ENCODE measurements around the gene IL36B.

IL36B gene

GRCh38 chr2:113027691-113028090, 25.0 kb downstream of the IL36B start:
- Histone ChIP-seq H3K36me3 (ENCODE audit: control insufficient read depth, insufficient read depth, low read length) (no peaks in the 10 kb centered on the region), H3K9ac (ENCODE audit: low read length) (no peak overlapping the region), H3K27me3 (ENCODE audit: control insufficient read depth, insufficient read depth, low read length) (peaks cover 26% of the 10 kb centered on the region; the same call in 1 of the 2 replicates), H3K4me3 (ENCODE audit: low read depth, low read length) (no peak overlapping the region), H3K9me3 (ENCODE audit: control insufficient read depth, insufficient read depth, low read depth, low read length) (no peaks in the 10 kb centered on the region), H3K4me1 (ENCODE audit: control insufficient read depth, insufficient read depth, low read length) (no peaks in the 10 kb centered on the region; the same call in 1 of the 2 replicates), H3K27ac (ENCODE audit: low read depth, low read length) (no peak overlapping the region)

- Histone ChIP-seq H3K4me1 (ENCODE audit: control insufficient read depth, insufficient read depth, low read length) (no peaks in the 10 kb centered on the region; the same call in 1 of the 2 replicates), H3K27me3 (ENCODE audit: control insufficient read depth, insufficient read depth, low read length) (peaks cover 29% of the 10 kb centered on the region; the same call in 1 of the 2 replicates), H3K9me3 (ENCODE audit: control insufficient read depth, insufficient read depth, low read depth, low read length) (no peaks in the 10 kb centered on the region), H3K27ac (ENCODE audit: low read depth, low read length) (no peak overlapping the region), H3K9ac (ENCODE audit: low read length) (no peak overlapping the region), H3K4me3 (ENCODE audit: low read depth, low read length) (no peak overlapping the region), H3K36me3 (ENCODE audit: control insufficient read depth, insufficient read depth, low read length) (no peaks in the 10 kb centered on the region)
These were observed 26.9 kb downstream of the IL36B start for GRCh38 chr2:113025737-113026136.

GRCh38 chr2:113024764-113025163, 27.9 kb downstream of the IL36B start:
- Histone ChIP-seq H3K36me3 (ENCODE audit: control insufficient read depth, insufficient read depth, low read length) (no peaks in the 10 kb centered on the region), H3K27ac (ENCODE audit: low read depth, low read length) (no peak overlapping the region), H3K9ac (ENCODE audit: low read length) (no peak overlapping the region), H3K4me3 (ENCODE audit: low read depth, low read length) (no peak overlapping the region), H3K27me3 (ENCODE audit: control insufficient read depth, insufficient read depth, low read length) (peaks cover 29% of the 10 kb centered on the region; the same call in 1 of the 2 replicates), H3K9me3 (ENCODE audit: control insufficient read depth, insufficient read depth, low read depth, low read length) (no peaks in the 10 kb centered on the region), H3K4me1 (ENCODE audit: control insufficient read depth, insufficient read depth, low read length) (no peaks in the 10 kb centered on the region; the same call in 1 of the 2 replicates)

GRCh38 chr2:113021312-113021711, 31.4 kb downstream of the IL36B start:
- H3K36me3 ChIP-seq (ENCODE audit: control insufficient read depth, insufficient read depth, low read length) = no peaks in the 10 kb centered on the region
- no peak overlapping the region for H3K9ac ChIP-seq (ENCODE audit: low read length)
- H3K9me3 ChIP-seq (ENCODE audit: control insufficient read depth, insufficient read depth, low read depth, low read length) = 0 out of 2 replicates have a peak, but pooled peaks cover 6% of the 10 kb centered on the region
- no peaks in the 10 kb centered on the region for H3K4me1 ChIP-seq (ENCODE audit: control insufficient read depth, insufficient read depth, low read length)
- H3K4me3 ChIP-seq (ENCODE audit: low read depth, low read length) = no peak overlapping the region
- no peak overlapping the region for H3K27ac ChIP-seq (ENCODE audit: low read depth, low read length)
- H3K27me3 ChIP-seq (ENCODE audit: control insufficient read depth, insufficient read depth, low read length) = peaks cover 35% of the 10 kb centered on the region; the same call in 1 of the 2 replicates

- Histone ChIP-seq H3K4me3 (ENCODE audit: low read depth, low read length) (no peak overlapping the region), H3K36me3 (ENCODE audit: control insufficient read depth, insufficient read depth, low read length) (no peaks in the 10 kb centered on the region), H3K27ac (ENCODE audit: low read depth, low read length) (no peak overlapping the region), H3K4me1 (ENCODE audit: control insufficient read depth, insufficient read depth, low read length) (no peaks in the 10 kb centered on the region), H3K27me3 (ENCODE audit: control insufficient read depth, insufficient read depth, low read length) (peaks cover 33% of the 10 kb centered on the region; the same call in 1 of the 2 replicates), H3K9ac (ENCODE audit: low read length) (no peak overlapping the region), H3K9me3 (ENCODE audit: control insufficient read depth, insufficient read depth, low read depth, low read length) (0 out of 2 replicates have a peak, but pooled peaks cover 6% of the 10 kb centered on the region)
These were observed 34.2 kb downstream of the IL36B start for GRCh38 chr2:113018509-113018908.

GRCh38 chr2:113015655-113016054, 37.0 kb downstream of the IL36B start:
- H3K4me3 ChIP-seq (ENCODE audit: low read depth, low read length) = no peak overlapping the region
- H3K4me1 ChIP-seq (ENCODE audit: control insufficient read depth, insufficient read depth, low read length) = no peaks in the 10 kb centered on the region
- H3K36me3 ChIP-seq (ENCODE audit: control insufficient read depth, insufficient read depth, low read length) = no peaks in the 10 kb centered on the region
- 0 out of 2 replicates have a peak, but pooled peaks cover 6% of the 10 kb centered on the region for H3K9me3 ChIP-seq (ENCODE audit: control insufficient read depth, insufficient read depth, low read depth, low read length)
- H3K9ac ChIP-seq (ENCODE audit: low read length) = no peak overlapping the region
- H3K27ac ChIP-seq (ENCODE audit: low read depth, low read length) = no peak overlapping the region
- H3K27me3 ChIP-seq (ENCODE audit: control insufficient read depth, insufficient read depth, low read length) = peaks cover 22% of the 10 kb centered on the region; the same call in 1 of the 2 replicates

GRCh38 chr2:113015042-113015441, 37.6 kb downstream of the IL36B start:
- Histone ChIP-seq H3K27me3 (ENCODE audit: control insufficient read depth, insufficient read depth, low read length) (peaks cover 22% of the 10 kb centered on the region; the same call in 1 of the 2 replicates), H3K4me1 (ENCODE audit: control insufficient read depth, insufficient read depth, low read length) (no peaks in the 10 kb centered on the region), H3K9ac (ENCODE audit: low read length) (no peak overlapping the region), H3K4me3 (ENCODE audit: low read depth, low read length) (no peak overlapping the region), H3K27ac (ENCODE audit: low read depth, low read length) (no peak overlapping the region), H3K36me3 (ENCODE audit: control insufficient read depth, insufficient read depth, low read length) (no peaks in the 10 kb centered on the region), H3K9me3 (ENCODE audit: control insufficient read depth, insufficient read depth, low read depth, low read length) (0 out of 2 replicates have a peak, but pooled peaks cover 6% of the 10 kb centered on the region)

- Histone ChIP-seq H3K27ac (ENCODE audit: low read depth, low read length) (no peak overlapping the region), H3K4me1 (ENCODE audit: control insufficient read depth, insufficient read depth, low read length) (no peaks in the 10 kb centered on the region), H3K9ac (ENCODE audit: low read length) (no peak overlapping the region), H3K4me3 (ENCODE audit: low read depth, low read length) (no peak overlapping the region), H3K27me3 (ENCODE audit: control insufficient read depth, insufficient read depth, low read length) (peaks cover 22% of the 10 kb centered on the region; the same call in 1 of the 2 replicates), H3K36me3 (ENCODE audit: control insufficient read depth, insufficient read depth, low read length) (no peaks in the 10 kb centered on the region), H3K9me3 (ENCODE audit: control insufficient read depth, insufficient read depth, low read depth, low read length) (0 out of 2 replicates have a peak, but pooled peaks cover 6% of the 10 kb centered on the region)
These were observed 38.6 kb downstream of the IL36B start for GRCh38 chr2:113014067-113014466.

- Histone ChIP-seq H3K9ac (ENCODE audit: low read length) (no peak overlapping the region), H3K27me3 (ENCODE audit: control insufficient read depth, insufficient read depth, low read length) (peaks cover 22% of the 10 kb centered on the region; the same call in 1 of the 2 replicates), H3K27ac (ENCODE audit: low read depth, low read length) (no peak overlapping the region), H3K4me3 (ENCODE audit: low read depth, low read length) (no peak overlapping the region), H3K36me3 (ENCODE audit: control insufficient read depth, insufficient read depth, low read length) (no peaks in the 10 kb centered on the region), H3K9me3 (ENCODE audit: control insufficient read depth, insufficient read depth, low read depth, low read length) (no peaks in the 10 kb centered on the region), H3K4me1 (ENCODE audit: control insufficient read depth, insufficient read depth, low read length) (no peaks in the 10 kb centered on the region)
These were observed 39.4 kb downstream of the IL36B start for GRCh38 chr2:113013336-113013661.

- no peaks in the 10 kb centered on the region for H3K36me3 ChIP-seq (ENCODE audit: control insufficient read depth, insufficient read depth, low read length)
- no peaks in the 10 kb centered on the region for H3K4me1 ChIP-seq (ENCODE audit: control insufficient read depth, insufficient read depth, low read length)
- H3K9ac ChIP-seq (ENCODE audit: low read length) = no peak overlapping the region
- no peak overlapping the region for H3K4me3 ChIP-seq (ENCODE audit: low read depth, low read length)
- H3K27ac ChIP-seq (ENCODE audit: low read depth, low read length) = no peak overlapping the region
- H3K9me3 ChIP-seq (ENCODE audit: control insufficient read depth, insufficient read depth, low read depth, low read length) = no peaks in the 10 kb centered on the region
- peaks cover 18% of the 10 kb centered on the region; the same call in 1 of the 2 replicates for H3K27me3 ChIP-seq (ENCODE audit: control insufficient read depth, insufficient read depth, low read length)
These were observed 40.0 kb downstream of the IL36B start for GRCh38 chr2:113012436-113013335.

- no peak overlapping the region for H3K4me3 ChIP-seq (ENCODE audit: low read depth, low read length)
- H3K27ac ChIP-seq (ENCODE audit: low read depth, low read length) = no peak overlapping the region
- H3K27me3 ChIP-seq (ENCODE audit: control insufficient read depth, insufficient read depth, low read length) = peaks cover 11% of the 10 kb centered on the region; the same call in 1 of the 2 replicates
- H3K9me3 ChIP-seq (ENCODE audit: control insufficient read depth, insufficient read depth, low read depth, low read length) = no peaks in the 10 kb centered on the region
- H3K4me1 ChIP-seq (ENCODE audit: control insufficient read depth, insufficient read depth, low read length) = no peaks in the 10 kb centered on the region
- no peaks in the 10 kb centered on the region for H3K36me3 ChIP-seq (ENCODE audit: control insufficient read depth, insufficient read depth, low read length)
- no peak overlapping the region for H3K9ac ChIP-seq (ENCODE audit: low read length)
These were observed 41.6 kb downstream of the IL36B start for GRCh38 chr2:113011108-113011507.
